ENCODE data around the gene SYCE1L. TPM values are rescaled to one million over a fixed set of nuclear protein-coding genes. Genes with fewer than 3 reads are reported as not detected.

Gene SYCE1L
- total RNA-seq, 1 experiment from 2014 or later: 18.5 TPM

GRCh38 chr16:77194295-77195231 is 4.6 kb upstream of the SYCE1L start:
- in situ Hi-C loops (cut with HindIII; ENCODE audit: low pct_unique_long_range_greater_than_20kb, low sequenced_read_pairs): no loop called here
- DNase-seq (ENCODE audit: low read depth): no peak

GRCh38 chr16:77195411-77195810 is 3.8 kb upstream of the SYCE1L start:
- in situ Hi-C loops (cut with HindIII; ENCODE audit: low pct_unique_long_range_greater_than_20kb, low sequenced_read_pairs): no loop called here
- DNase-seq (ENCODE audit: low read depth): no peak

GRCh38 chr16:77197747-77198146 is 1.5 kb upstream of the SYCE1L start:
- in situ Hi-C loops (cut with HindIII; ENCODE audit: low pct_unique_long_range_greater_than_20kb, low sequenced_read_pairs): no loop called here
- no peak for DNase-seq (ENCODE audit: low read depth)

- in situ Hi-C loops (cut with HindIII; ENCODE audit: low pct_unique_long_range_greater_than_20kb, low sequenced_read_pairs): no loop called here
- no peak for DNase-seq (ENCODE audit: low read depth)
These were observed 7.3 kb downstream of the SYCE1L start for GRCh38 chr16:77206533-77206932.

GRCh38 chr16:77207030-77207429 is 7.8 kb downstream of the SYCE1L start:
- DNase-seq (ENCODE audit: low read depth): no peak
- in situ Hi-C loops (cut with HindIII; ENCODE audit: low pct_unique_long_range_greater_than_20kb, low sequenced_read_pairs): no loop called here

- in situ Hi-C loops (cut with HindIII; ENCODE audit: low pct_unique_long_range_greater_than_20kb, low sequenced_read_pairs): no loop called here
- DNase-seq (ENCODE audit: low read depth): no peak
These were observed 9.2 kb downstream of the SYCE1L start for GRCh38 chr16:77208382-77208781.

GRCh38 chr16:77211880-77212740 is 12.9 kb downstream of the SYCE1L start:
- in situ Hi-C loops (cut with HindIII; ENCODE audit: low pct_unique_long_range_greater_than_20kb, low sequenced_read_pairs): no loop called here
- peak; percentile 92 for DNase-seq (ENCODE audit: low read depth)

GRCh38 chr16:77212741-77213541 is 13.7 kb downstream of the SYCE1L start:
- peak; percentile 76 for DNase-seq (ENCODE audit: low read depth)

GRCh38 chr16:77213542-77214106 is 14.4 kb downstream of the SYCE1L start:
- in situ Hi-C loops (cut with HindIII; ENCODE audit: low pct_unique_long_range_greater_than_20kb, low sequenced_read_pairs): no loop called here
- peak; percentile 87 for DNase-seq (ENCODE audit: low read depth)

More at GRCh38 chr16:77212741-77213541, 13.7 kb downstream of the SYCE1L start:
- in situ Hi-C loops (cut with HindIII; ENCODE audit: low pct_unique_long_range_greater_than_20kb, low sequenced_read_pairs): no loop called here

- peak; percentile 7 for DNase-seq (ENCODE audit: low read depth)
- in situ Hi-C loops (cut with HindIII; ENCODE audit: low pct_unique_long_range_greater_than_20kb, low sequenced_read_pairs): no loop called here
These were observed 15.4 kb downstream of the SYCE1L start for GRCh38 chr16:77214411-77215138.

- no peak for DNase-seq (ENCODE audit: low read depth)
- in situ Hi-C loops (cut with HindIII; ENCODE audit: low pct_unique_long_range_greater_than_20kb, low sequenced_read_pairs): no loop called here
These were observed 20.2 kb downstream of the SYCE1L start for GRCh38 chr16:77219437-77219836.

- DNase-seq (ENCODE audit: low read depth): no peak
- in situ Hi-C loops (cut with HindIII; ENCODE audit: low pct_unique_long_range_greater_than_20kb, low sequenced_read_pairs): no loop called here
These were observed 21.2 kb downstream of the SYCE1L start for GRCh38 chr16:77220427-77220826.

GRCh38 chr16:77221482-77221881 is 22.3 kb downstream of the SYCE1L start:
- DNase-seq (ENCODE audit: low read depth): no peak
- in situ Hi-C loops (cut with HindIII; ENCODE audit: low pct_unique_long_range_greater_than_20kb, low sequenced_read_pairs): no loop called here

GRCh38 chr16:77223184-77223583 is 24.0 kb downstream of the SYCE1L start:
- DNase-seq (ENCODE audit: low read depth): no peak
- in situ Hi-C loops (cut with HindIII; ENCODE audit: low pct_unique_long_range_greater_than_20kb, low sequenced_read_pairs): no loop called here

- in situ Hi-C loops (cut with HindIII; ENCODE audit: low pct_unique_long_range_greater_than_20kb, low sequenced_read_pairs): no loop called here
- DNase-seq (ENCODE audit: low read depth): no peak
These were observed 26.0 kb downstream of the SYCE1L start for GRCh38 chr16:77225182-77225581.

GRCh38 chr16:77227745-77228144 is 28.5 kb downstream of the SYCE1L start:
- in situ Hi-C loops (cut with HindIII; ENCODE audit: low pct_unique_long_range_greater_than_20kb, low sequenced_read_pairs): no loop called here

GRCh38 chr16:77231047-77231446 is 31.8 kb downstream of the SYCE1L start:
- no peak for DNase-seq (ENCODE audit: low read depth)
- in situ Hi-C loops (cut with HindIII; ENCODE audit: low pct_unique_long_range_greater_than_20kb, low sequenced_read_pairs): no loop called here

More at GRCh38 chr16:77227745-77228144, 28.5 kb downstream of the SYCE1L start:
- DNase-seq (ENCODE audit: low read depth): no peak
